Measurements from ENCODE around the gene TRAF3IP1. TPM values are rescaled to one million over a fixed set of nuclear protein-coding genes. Genes with fewer than 3 reads are reported as not detected.
A peak's percentile ranks its signal among the peaks of the same experiment; 100 is the strongest.

Gene TRAF3IP1
- total RNA-seq, 1 experiment from 2014 or later, result 8.2 TPM

DNA sequence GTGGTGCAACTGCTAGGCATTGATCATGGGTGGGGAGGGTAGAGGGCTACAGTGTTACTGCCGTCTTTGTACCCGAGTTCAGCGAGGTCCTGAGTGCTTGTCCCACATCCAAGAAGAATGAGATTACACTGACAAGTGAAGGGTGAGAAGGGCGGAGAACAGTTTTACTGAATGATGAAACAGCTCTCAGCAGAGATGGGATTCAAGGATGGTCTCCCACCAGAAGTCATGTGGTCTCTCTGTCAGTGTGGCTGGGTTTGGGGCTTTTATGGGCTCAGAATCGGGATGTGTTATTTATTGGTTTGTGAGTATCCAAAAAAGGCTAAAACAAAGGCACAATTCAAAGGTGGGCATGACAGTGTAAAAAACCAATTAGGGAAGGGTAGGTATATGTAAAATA lies 95.6 kb downstream of the TRAF3IP1 start:
- H3K4me2 ChIP-seq (ENCODE audit: low read length), result no peak overlapping the region
- no peak overlapping the region for H3K27ac ChIP-seq (ENCODE audit: low read length)
- no peaks in the 10 kb centered on the region for H3K27me3 ChIP-seq (ENCODE audit: low read length)
- DNase-seq (no peak), ATAC-seq (no peak)
- no peak overlapping the region for H3K9ac ChIP-seq (ENCODE audit: low read length)
- intact Hi-C loops (cut with micrococcal nuclease), result no loop called here
- H3K36me3 ChIP-seq (ENCODE audit: low read depth, low read length), result no peaks in the 10 kb centered on the region; the same call in 1 of the 2 replicates
- H3K9me2 ChIP-seq (replicated peaks; ENCODE audit: low read length), result no peaks in the 10 kb centered on the region
- no peak overlapping the region for H3K4me3 ChIP-seq (ENCODE audit: low read length)
- no peaks in the 10 kb centered on the region for H4K20me1 ChIP-seq (ENCODE audit: low read length)
- peaks cover 4% of the 10 kb centered on the region; the same call in 1 of the 2 replicates for H3K4me1 ChIP-seq (ENCODE audit: insufficient read depth, low read length)
- TF ChIP-seq EZH2phosphoT487 (IDR thresholded peaks at IDR 0.05; ENCODE audit: borderline replicate concordance, low read length), result no peak
- TF ChIP-seq, protein P1, sequence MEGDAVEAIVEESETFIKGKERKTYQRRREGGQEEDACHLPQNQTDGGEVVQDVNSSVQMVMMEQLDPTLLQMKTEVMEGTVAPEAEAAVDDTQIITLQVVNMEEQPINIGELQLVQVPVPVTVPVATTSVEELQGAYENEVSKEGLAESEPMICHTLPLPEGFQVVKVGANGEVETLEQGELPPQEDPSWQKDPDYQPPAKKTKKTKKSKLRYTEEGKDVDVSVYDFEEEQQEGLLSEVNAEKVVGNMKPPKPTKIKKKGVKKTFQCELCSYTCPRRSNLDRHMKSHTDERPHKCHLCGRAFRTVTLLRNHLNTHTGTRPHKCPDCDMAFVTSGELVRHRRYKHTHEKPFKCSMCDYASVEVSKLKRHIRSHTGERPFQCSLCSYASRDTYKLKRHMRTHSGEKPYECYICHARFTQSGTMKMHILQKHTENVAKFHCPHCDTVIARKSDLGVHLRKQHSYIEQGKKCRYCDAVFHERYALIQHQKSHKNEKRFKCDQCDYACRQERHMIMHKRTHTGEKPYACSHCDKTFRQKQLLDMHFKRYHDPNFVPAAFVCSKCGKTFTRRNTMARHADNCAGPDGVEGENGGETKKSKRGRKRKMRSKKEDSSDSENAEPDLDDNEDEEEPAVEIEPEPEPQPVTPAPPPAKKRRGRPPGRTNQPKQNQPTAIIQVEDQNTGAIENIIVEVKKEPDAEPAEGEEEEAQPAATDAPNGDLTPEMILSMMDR (conservative IDR thresholded peaks at IDR 0.05; ENCODE audit: low read depth, low read length), result no peak
- H3K79me2 ChIP-seq (ENCODE audit: low read length), result no peaks in the 10 kb centered on the region
- H3F3A ChIP-seq (ENCODE audit: low read length, unreplicated experiment), result no peaks in the 10 kb centered on the region
- no TSS peak for BruUV-seq (replicated peaks)
- no peak overlapping the region for H2AFZ ChIP-seq (ENCODE audit: low read length)
- peaks cover 4% of the 10 kb centered on the region; the same call in 1 of the 2 replicates for H3K9me3 ChIP-seq (ENCODE audit: low read length)
- CTCF ChIA-PET, result no interaction called here
- POLR2A ChIA-PET (ENCODE audit: unreplicated experiment), result no interaction called here

DNA sequence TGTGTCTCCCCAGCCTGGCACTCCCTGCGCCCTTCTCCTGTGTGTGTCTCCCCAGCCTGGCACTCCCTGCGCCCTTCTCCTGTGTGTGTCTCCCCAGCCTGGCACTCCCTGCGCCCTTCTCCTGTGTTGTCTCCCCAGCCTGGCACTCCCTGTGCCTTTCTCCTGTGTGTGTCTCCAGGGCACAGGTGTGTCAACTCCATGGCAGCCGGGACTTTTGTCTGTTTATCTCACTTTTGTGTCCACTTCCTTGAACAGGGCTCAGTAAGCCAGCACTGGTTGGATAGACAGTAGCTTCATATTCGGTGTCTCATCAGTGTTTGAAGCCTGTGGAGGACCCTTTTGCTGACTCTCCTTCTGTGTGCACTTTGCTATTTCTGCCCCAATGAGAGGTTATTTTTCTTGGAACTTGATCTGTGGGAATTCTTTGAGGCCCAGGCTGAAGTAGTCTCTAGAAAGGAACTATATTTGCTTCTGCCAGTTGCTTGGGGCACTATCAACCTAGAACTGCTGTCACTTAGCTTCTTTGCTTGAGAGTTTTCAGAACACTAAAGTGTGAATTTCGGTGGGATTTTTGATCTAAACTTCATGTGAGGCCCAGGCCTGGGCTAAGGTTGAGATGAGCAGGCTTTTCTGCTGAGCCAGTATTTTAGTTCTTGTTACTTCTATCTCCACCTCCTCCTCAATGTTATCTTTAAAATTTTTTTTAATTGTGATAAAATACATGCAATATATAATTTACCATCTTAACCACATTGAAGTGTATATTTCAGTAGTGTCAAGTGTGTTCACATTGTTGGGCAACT lies 98.1 kb downstream of the TRAF3IP1 start:
- Histone ChIP-seq H4K20me1 (ENCODE audit: low read length) (no peaks in the 10 kb centered on the region), H3K27ac (ENCODE audit: low read length) (no peak overlapping the region), H3K9me2 (replicated peaks; ENCODE audit: low read length) (no peaks in the 10 kb centered on the region), H2AFZ (ENCODE audit: low read length) (no peak overlapping the region), H3K9me3 (ENCODE audit: low read length) (peaks cover 4% of the 10 kb centered on the region; the same call in 1 of the 2 replicates), H3K4me3 (ENCODE audit: low read length) (no peak overlapping the region), H3K36me3 (ENCODE audit: low read depth, low read length) (no peaks in the 10 kb centered on the region; the same call in 1 of the 2 replicates), H3F3A (ENCODE audit: low read length, unreplicated experiment) (no peaks in the 10 kb centered on the region), H3K79me2 (ENCODE audit: low read length) (no peaks in the 10 kb centered on the region), H3K9ac (ENCODE audit: low read length) (no peak overlapping the region), H3K4me1 (ENCODE audit: insufficient read depth, low read length) (peaks cover 4% of the 10 kb centered on the region; the same call in 1 of the 2 replicates), H3K27me3 (ENCODE audit: low read length) (no peaks in the 10 kb centered on the region), H3K4me2 (ENCODE audit: low read length) (no peak overlapping the region)
- CTCF ChIA-PET, result interaction anchor here (0.7 kb wide), 1 partner anchor 9 kb away, joined by 3 read pairs; no protein-coding TSS in a partner anchor
- no TSS peak for BruUV-seq (replicated peaks)
- TF ChIP-seq EZH2phosphoT487 (IDR thresholded peaks at IDR 0.05; ENCODE audit: borderline replicate concordance, low read length), result no peak
- TF ChIP-seq, protein P1 (conservative IDR thresholded peaks at IDR 0.05; ENCODE audit: low read depth, low read length), result no peak
- TF ChIP-seq EZH2 (IDR thresholded peaks at IDR 0.05; ENCODE audit: low read length, unreplicated experiment), result no peak
- DNase-seq (no peak), ATAC-seq (peak; percentile 35; the same call in 1 of the 2 replicates)
- POLR2A ChIA-PET (ENCODE audit: unreplicated experiment), result no interaction called here
- intact Hi-C loops (cut with micrococcal nuclease), result no loop called here

DNA sequence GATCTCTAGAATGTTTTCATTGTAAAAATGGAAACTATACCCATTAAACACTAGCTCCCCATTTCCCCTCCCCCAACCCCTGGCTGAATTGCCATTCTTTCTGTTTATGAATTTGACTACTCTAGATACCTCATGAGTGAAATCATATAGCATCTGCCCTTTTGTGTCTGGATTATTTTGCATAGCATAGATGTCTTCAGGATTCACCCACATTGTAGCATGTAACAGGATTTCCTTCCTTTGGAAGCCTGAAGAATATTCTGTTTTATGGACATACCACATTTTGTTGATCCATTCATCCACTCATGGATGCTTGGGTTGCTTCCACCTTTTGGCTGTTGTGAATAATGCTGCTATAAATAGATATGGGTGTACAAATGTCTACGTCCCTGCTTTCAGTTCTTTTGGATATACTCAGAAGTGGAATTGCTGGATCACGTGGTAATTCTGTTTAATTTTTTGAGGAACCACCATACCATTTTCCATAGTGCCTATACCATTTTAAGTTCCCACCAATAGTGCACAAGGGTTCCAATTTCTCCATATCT lies 98.8 kb downstream of the TRAF3IP1 start:
- BruUV-seq (replicated peaks), result no TSS peak
- H3K27me3 ChIP-seq (ENCODE audit: low read length), result no peaks in the 10 kb centered on the region
- no peaks in the 10 kb centered on the region for H3K79me2 ChIP-seq (ENCODE audit: low read length)
- no peak overlapping the region for H3K4me3 ChIP-seq (ENCODE audit: low read length)
- intact Hi-C loops (cut with micrococcal nuclease), result no loop called here
- peaks cover 4% of the 10 kb centered on the region; the same call in 1 of the 2 replicates for H3K9me3 ChIP-seq (ENCODE audit: low read length)
- H4K20me1 ChIP-seq (ENCODE audit: low read length), result no peaks in the 10 kb centered on the region
- H3K9ac ChIP-seq (ENCODE audit: low read length), result no peak overlapping the region
- no peak for ATAC-seq
- TF ChIP-seq EZH2phosphoT487 (IDR thresholded peaks at IDR 0.05; ENCODE audit: borderline replicate concordance, low read length) (no peak), EZH2 (IDR thresholded peaks at IDR 0.05; ENCODE audit: low read length, unreplicated experiment) (no peak)
- TF ChIP-seq, protein P1 (conservative IDR thresholded peaks at IDR 0.05; ENCODE audit: low read depth, low read length), result no peak
- H3K4me2 ChIP-seq (ENCODE audit: low read length), result no peak overlapping the region
- H3K27ac ChIP-seq (ENCODE audit: low read length), result no peak overlapping the region
- peaks cover 4% of the 10 kb centered on the region; the same call in 1 of the 2 replicates for H3K4me1 ChIP-seq (ENCODE audit: insufficient read depth, low read length)
- no peak for DNase-seq
- no peaks in the 10 kb centered on the region; the same call in 1 of the 2 replicates for H3K36me3 ChIP-seq (ENCODE audit: low read depth, low read length)
- POLR2A ChIA-PET (ENCODE audit: unreplicated experiment), result no interaction called here
- H3K9me2 ChIP-seq (replicated peaks; ENCODE audit: low read length), result no peaks in the 10 kb centered on the region
- no peaks in the 10 kb centered on the region for H3F3A ChIP-seq (ENCODE audit: low read length, unreplicated experiment)
- H2AFZ ChIP-seq (ENCODE audit: low read length), result no peak overlapping the region
- CTCF ChIA-PET, result interaction anchor here (0.7 kb wide), 1 partner anchor 10 kb away, joined by 3 read pairs; no protein-coding TSS in a partner anchor
